ENCODE results near the gene KRTAP6-2. TPM values are rescaled to one million over a fixed set of nuclear protein-coding genes. Genes with fewer than 3 reads are reported as not detected.

KRTAP6-2 gene
- total RNA-seq, 2 donors from 2014 or later, result not detected

DNA sequence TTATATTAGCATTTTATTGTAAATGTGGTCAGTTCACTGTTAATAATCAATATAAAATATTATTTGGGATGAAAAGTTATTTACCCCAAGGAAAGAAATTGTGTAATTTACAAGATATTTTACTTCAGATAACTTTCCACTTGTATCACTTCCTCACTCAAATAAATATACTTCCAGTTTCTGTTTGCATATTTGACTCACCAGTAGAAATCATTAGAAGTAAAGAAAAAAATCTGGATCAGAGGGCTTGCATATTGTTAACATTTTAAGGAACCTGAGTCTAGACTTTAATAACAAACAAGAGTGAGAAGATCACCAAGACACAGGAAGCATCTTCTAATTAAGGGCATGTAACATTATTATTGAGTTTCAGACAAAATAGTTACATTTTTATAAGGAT, 21.4 kb upstream of the KRTAP6-2 start:
- TF ChIP-seq, protein P1, sequence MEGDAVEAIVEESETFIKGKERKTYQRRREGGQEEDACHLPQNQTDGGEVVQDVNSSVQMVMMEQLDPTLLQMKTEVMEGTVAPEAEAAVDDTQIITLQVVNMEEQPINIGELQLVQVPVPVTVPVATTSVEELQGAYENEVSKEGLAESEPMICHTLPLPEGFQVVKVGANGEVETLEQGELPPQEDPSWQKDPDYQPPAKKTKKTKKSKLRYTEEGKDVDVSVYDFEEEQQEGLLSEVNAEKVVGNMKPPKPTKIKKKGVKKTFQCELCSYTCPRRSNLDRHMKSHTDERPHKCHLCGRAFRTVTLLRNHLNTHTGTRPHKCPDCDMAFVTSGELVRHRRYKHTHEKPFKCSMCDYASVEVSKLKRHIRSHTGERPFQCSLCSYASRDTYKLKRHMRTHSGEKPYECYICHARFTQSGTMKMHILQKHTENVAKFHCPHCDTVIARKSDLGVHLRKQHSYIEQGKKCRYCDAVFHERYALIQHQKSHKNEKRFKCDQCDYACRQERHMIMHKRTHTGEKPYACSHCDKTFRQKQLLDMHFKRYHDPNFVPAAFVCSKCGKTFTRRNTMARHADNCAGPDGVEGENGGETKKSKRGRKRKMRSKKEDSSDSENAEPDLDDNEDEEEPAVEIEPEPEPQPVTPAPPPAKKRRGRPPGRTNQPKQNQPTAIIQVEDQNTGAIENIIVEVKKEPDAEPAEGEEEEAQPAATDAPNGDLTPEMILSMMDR (IDR thresholded peaks at IDR 0.05), result no peak
- Histone ChIP-seq H3K27me3 (no peaks in the 10 kb centered on the region), H3K9me3 (no peaks in the 10 kb centered on the region), H3K4me1 (no peaks in the 10 kb centered on the region), H3K4me3 (no peak overlapping the region), H3K36me3 (no peaks in the 10 kb centered on the region), H3K9ac (ENCODE audit: low read depth in 2 of 2, low read length in 2 of 2) (no peak overlapping the region), H3K27ac (no peak overlapping the region)
- intact Hi-C loops (cut with DNase I), result no loop called here
- DNase-seq, result no peak

DNA sequence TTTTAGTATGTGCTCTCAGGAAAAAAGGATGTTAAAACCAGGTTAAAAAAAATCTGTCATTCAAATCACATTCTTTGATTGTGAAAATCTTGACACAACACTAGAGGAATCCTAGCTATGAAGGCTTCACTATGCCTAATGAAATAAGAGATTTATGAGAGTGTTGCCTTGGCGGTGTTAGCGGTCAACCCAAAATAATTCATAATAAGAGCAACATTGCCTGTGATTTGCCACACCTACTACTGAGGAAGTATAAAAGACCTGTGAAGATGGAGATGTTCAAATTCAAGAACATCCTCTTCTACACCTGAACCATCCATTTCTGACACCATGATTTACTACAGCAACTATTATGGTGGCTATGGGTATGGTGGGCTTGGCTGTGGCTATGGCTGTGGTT, 17.4 kb upstream of the KRTAP6-2 start, which contains the start of gene KRTAP20-1:
KRTAP20-1 (plus strand) TSS at position 301 of the 400 bp plus-strand sequence; CDS start at position 331, 30 bp downstream.
- Histone ChIP-seq H3K4me1 (no peaks in the 10 kb centered on the region), H3K4me3 (no peak within 1 kb of the TSS), H3K27ac (no peak within 1 kb of the TSS), H3K27me3 (no peaks in the 10 kb centered on the region), H3K9me3 (no peaks in the 10 kb centered on the region), H3K36me3 (no peaks in the 10 kb centered on the region), H3K9ac (ENCODE audit: low read depth in 2 of 2, low read length in 2 of 2) (no peak within 1 kb of the TSS)
- TF ChIP-seq, protein P1 (IDR thresholded peaks at IDR 0.05), result no peak
- intact Hi-C loops (cut with DNase I), result no loop called here
- no peak for DNase-seq

DNA sequence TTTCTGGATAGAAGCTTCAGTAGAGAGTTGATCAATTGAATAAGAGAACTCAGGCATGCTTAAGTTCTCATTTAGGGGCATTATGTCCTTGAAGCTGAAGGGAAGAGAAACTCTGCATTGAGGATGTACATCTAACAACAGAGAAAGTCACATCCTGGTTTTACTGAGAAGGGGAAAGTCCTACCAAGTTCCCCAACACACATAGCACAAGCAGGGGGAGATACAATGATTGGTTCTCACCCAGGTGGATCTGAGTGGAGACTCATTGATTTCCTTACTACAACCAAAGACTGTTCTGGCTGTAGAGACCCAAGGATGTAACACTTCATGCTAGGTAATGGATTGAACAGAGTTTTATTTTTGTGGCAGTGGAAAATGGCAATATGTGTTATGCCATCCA, 16.5 kb upstream of the KRTAP6-2 start:
- DNase-seq, result no peak

DNA sequence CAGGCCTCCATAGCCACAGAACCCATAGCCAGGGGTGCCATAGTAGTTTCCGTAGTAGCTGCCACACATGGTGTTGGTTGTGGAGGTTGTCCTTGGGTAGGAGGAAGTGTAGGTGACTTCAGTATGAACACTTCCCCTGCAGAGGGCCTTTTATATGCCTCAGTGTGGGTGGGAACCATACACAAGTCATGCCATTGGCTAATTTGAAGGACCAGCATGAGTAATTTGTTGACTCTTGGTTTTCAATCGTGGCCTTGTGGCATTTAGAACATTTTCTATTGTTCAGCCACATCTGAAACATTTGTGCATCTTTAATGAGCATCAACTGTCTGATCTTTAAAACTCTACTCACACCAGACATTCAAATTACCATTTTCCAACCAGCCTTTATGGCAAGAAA, 15.1 kb upstream of the KRTAP6-2 start, which contains the start of gene KRTAP6-1:
KRTAP6-1 (minus strand) TSS at position 95 of the 400 bp plus-strand sequence; CDS start at position 69, 26 bp downstream.
- Histone ChIP-seq H3K9ac (ENCODE audit: low read depth in 2 of 2, low read length in 2 of 2) (no peak within 1 kb of the TSS), H3K27me3 (no peaks in the 10 kb centered on the region), H3K4me1 (no peaks in the 10 kb centered on the region), H3K36me3 (no peaks in the 10 kb centered on the region), H3K27ac (no peak within 1 kb of the TSS), H3K4me3 (no peak within 1 kb of the TSS), H3K9me3 (peaks cover 2% of the 10 kb centered on the region)
- intact Hi-C loops (cut with DNase I), result no loop called here
- TF ChIP-seq, protein P1 (IDR thresholded peaks at IDR 0.05), result no peak
- DNase-seq, result no peak

More for the DNA sequence above, 16.5 kb upstream of the KRTAP6-2 start:
- intact Hi-C loops (cut with DNase I), result no loop called here
- Histone ChIP-seq H3K4me3 (no peak overlapping the region), H3K27me3 (no peaks in the 10 kb centered on the region), H3K9ac (ENCODE audit: low read depth in 2 of 2, low read length in 2 of 2) (no peak overlapping the region), H3K27ac (no peak overlapping the region), H3K9me3 (no peaks in the 10 kb centered on the region), H3K36me3 (no peaks in the 10 kb centered on the region), H3K4me1 (no peaks in the 10 kb centered on the region)
- TF ChIP-seq, protein P1 (IDR thresholded peaks at IDR 0.05), result no peak

DNA sequence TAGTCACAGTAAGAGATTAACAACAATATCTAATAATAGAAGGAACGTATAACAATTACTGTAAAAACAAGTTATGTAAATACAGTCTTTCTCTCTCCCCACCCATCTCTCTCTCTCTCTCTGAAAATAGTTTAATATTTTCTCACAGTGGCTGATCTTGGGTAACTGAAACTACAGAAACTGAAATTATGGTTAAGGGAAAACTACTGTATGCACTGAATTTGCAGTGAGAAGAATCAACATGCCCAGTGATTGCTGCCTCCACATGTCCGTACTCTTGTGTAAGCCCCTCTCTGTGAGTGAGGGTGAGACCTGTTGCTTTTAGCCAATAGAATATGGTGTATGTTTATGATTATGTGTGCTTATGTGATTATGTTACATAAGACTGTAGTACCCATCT, 13.4 kb upstream of the KRTAP6-2 start:
- no peak for DNase-seq
- H3K36me3 ChIP-seq, result no peaks in the 10 kb centered on the region
- H3K27me3 ChIP-seq, result no peaks in the 10 kb centered on the region
- no peaks in the 10 kb centered on the region for H3K4me1 ChIP-seq
- intact Hi-C loops (cut with DNase I), result no loop called here
- H3K9ac ChIP-seq (ENCODE audit: low read depth in 2 of 2, low read length in 2 of 2), result no peak overlapping the region
- no peak overlapping the region for H3K4me3 ChIP-seq
- TF ChIP-seq, protein P1 (IDR thresholded peaks at IDR 0.05), result no peak
- peaks cover 2% of the 10 kb centered on the region for H3K9me3 ChIP-seq
- H3K27ac ChIP-seq, result no peak overlapping the region
